ENCODE results near the gene ARID5B.

The ARID5B gene

GRCh38 chr10:61890881-61891409 lies 10.6 kb upstream of the ARID5B start:
- H3K4me1 ChIP-seq (ENCODE audit: control insufficient read depth, insufficient read depth, low read length), result no peaks in the 10 kb centered on the region
- H3K36me3 ChIP-seq (ENCODE audit: control insufficient read depth, insufficient read depth, low read length), result no peaks in the 10 kb centered on the region
- H3K27me3 ChIP-seq (ENCODE audit: control insufficient read depth, insufficient read depth, low read length), result no peaks in the 10 kb centered on the region
- no peak overlapping the region for H3K9ac ChIP-seq (ENCODE audit: low read length)
- no peak overlapping the region for H3K4me3 ChIP-seq (ENCODE audit: low read length)
- H3K9me3 ChIP-seq (ENCODE audit: control insufficient read depth, low read length), result no peaks in the 10 kb centered on the region

- Histone ChIP-seq H3K9ac (ENCODE audit: low read length) (no peak overlapping the region), H3K4me3 (ENCODE audit: low read length) (no peak overlapping the region), H3K36me3 (ENCODE audit: control insufficient read depth, insufficient read depth, low read length) (no peaks in the 10 kb centered on the region), H3K4me1 (ENCODE audit: control insufficient read depth, insufficient read depth, low read length) (peaks cover 5% of the 10 kb centered on the region), H3K9me3 (ENCODE audit: control insufficient read depth, low read length) (no peaks in the 10 kb centered on the region), H3K27me3 (ENCODE audit: control insufficient read depth, insufficient read depth, low read length) (no peaks in the 10 kb centered on the region)
Observed at GRCh38 chr10:61891906-61892585, 9.5 kb upstream of the ARID5B start.

GRCh38 chr10:61892961-61893360 lies 8.5 kb upstream of the ARID5B start:
- H3K4me1 ChIP-seq (ENCODE audit: control insufficient read depth, insufficient read depth, low read length), result peaks cover 15% of the 10 kb centered on the region
- H3K27me3 ChIP-seq (ENCODE audit: control insufficient read depth, insufficient read depth, low read length), result no peaks in the 10 kb centered on the region
- no peaks in the 10 kb centered on the region for H3K9me3 ChIP-seq (ENCODE audit: control insufficient read depth, low read length)
- no peak overlapping the region for H3K9ac ChIP-seq (ENCODE audit: low read length)
- no peaks in the 10 kb centered on the region for H3K36me3 ChIP-seq (ENCODE audit: control insufficient read depth, insufficient read depth, low read length)
- no peak overlapping the region for H3K4me3 ChIP-seq (ENCODE audit: low read length)

GRCh38 chr10:61894133-61894532 lies 7.4 kb upstream of the ARID5B start:
- H3K4me3 ChIP-seq (ENCODE audit: low read length), result no peak overlapping the region
- no peaks in the 10 kb centered on the region for H3K27me3 ChIP-seq (ENCODE audit: control insufficient read depth, insufficient read depth, low read length)
- H3K36me3 ChIP-seq (ENCODE audit: control insufficient read depth, insufficient read depth, low read length), result no peaks in the 10 kb centered on the region
- H3K9me3 ChIP-seq (ENCODE audit: control insufficient read depth, low read length), result no peaks in the 10 kb centered on the region
- H3K9ac ChIP-seq (ENCODE audit: low read length), result no peak overlapping the region
- H3K4me1 ChIP-seq (ENCODE audit: control insufficient read depth, insufficient read depth, low read length), result peaks cover 24% of the 10 kb centered on the region

- H3K27me3 ChIP-seq (ENCODE audit: control insufficient read depth, insufficient read depth, low read length), result no peaks in the 10 kb centered on the region
- H3K36me3 ChIP-seq (ENCODE audit: control insufficient read depth, insufficient read depth, low read length), result no peaks in the 10 kb centered on the region
- H3K9ac ChIP-seq (ENCODE audit: low read length), result no peak overlapping the region
- H3K4me1 ChIP-seq (ENCODE audit: control insufficient read depth, insufficient read depth, low read length), result peaks cover 28% of the 10 kb centered on the region
- no peaks in the 10 kb centered on the region for H3K9me3 ChIP-seq (ENCODE audit: control insufficient read depth, low read length)
- no peak overlapping the region for H3K4me3 ChIP-seq (ENCODE audit: low read length)
Observed at GRCh38 chr10:61895898-61896600, 5.5 kb upstream of the ARID5B start.

- peaks cover 28% of the 10 kb centered on the region for H3K4me1 ChIP-seq (ENCODE audit: control insufficient read depth, insufficient read depth, low read length)
- no peaks in the 10 kb centered on the region for H3K9me3 ChIP-seq (ENCODE audit: control insufficient read depth, low read length)
- H3K4me3 ChIP-seq (ENCODE audit: low read length), result peak overlapping the region; percentile 76
- peak overlapping the region; percentile 76 for H3K9ac ChIP-seq (ENCODE audit: low read length)
- H3K36me3 ChIP-seq (ENCODE audit: control insufficient read depth, insufficient read depth, low read length), result no peaks in the 10 kb centered on the region
- H3K27me3 ChIP-seq (ENCODE audit: control insufficient read depth, insufficient read depth, low read length), result no peaks in the 10 kb centered on the region
Observed at GRCh38 chr10:61896854-61897661, 4.4 kb upstream of the ARID5B start.

- no peaks in the 10 kb centered on the region for H3K27me3 ChIP-seq (ENCODE audit: control insufficient read depth, insufficient read depth, low read length)
- peak overlapping the region; percentile 76 for H3K4me3 ChIP-seq (ENCODE audit: low read length)
Observed at GRCh38 chr10:61897671-61898434, 3.6 kb upstream of the ARID5B start.

GRCh38 chr10:61898435-61898778 lies 3.1 kb upstream of the ARID5B start:
- Histone ChIP-seq H3K9ac (ENCODE audit: low read length) (peak overlapping the region; percentile 20), H3K4me1 (ENCODE audit: control insufficient read depth, insufficient read depth, low read length) (peaks cover 28% of the 10 kb centered on the region), H3K27me3 (ENCODE audit: control insufficient read depth, insufficient read depth, low read length) (no peaks in the 10 kb centered on the region), H3K36me3 (ENCODE audit: control insufficient read depth, insufficient read depth, low read length) (no peaks in the 10 kb centered on the region), H3K9me3 (ENCODE audit: control insufficient read depth, low read length) (no peaks in the 10 kb centered on the region), H3K4me3 (ENCODE audit: low read length) (no peak overlapping the region)

More at GRCh38 chr10:61897671-61898434, 3.6 kb upstream of the ARID5B start:
- no peaks in the 10 kb centered on the region for H3K9me3 ChIP-seq (ENCODE audit: control insufficient read depth, low read length)
- peaks cover 28% of the 10 kb centered on the region for H3K4me1 ChIP-seq (ENCODE audit: control insufficient read depth, insufficient read depth, low read length)
- no peaks in the 10 kb centered on the region for H3K36me3 ChIP-seq (ENCODE audit: control insufficient read depth, insufficient read depth, low read length)
- peak overlapping the region; percentile 76 for H3K9ac ChIP-seq (ENCODE audit: low read length)

GRCh38 chr10:61899069-61899531 lies 2.4 kb upstream of the ARID5B start:
- Histone ChIP-seq H3K9me3 (ENCODE audit: control insufficient read depth, low read length) (no peaks in the 10 kb centered on the region), H3K9ac (ENCODE audit: low read length) (peak overlapping the region; percentile 94), H3K4me3 (ENCODE audit: low read length) (no peak overlapping the region), H3K36me3 (ENCODE audit: control insufficient read depth, insufficient read depth, low read length) (no peaks in the 10 kb centered on the region), H3K27me3 (ENCODE audit: control insufficient read depth, insufficient read depth, low read length) (no peaks in the 10 kb centered on the region), H3K4me1 (ENCODE audit: control insufficient read depth, insufficient read depth, low read length) (peaks cover 28% of the 10 kb centered on the region)

- H3K9ac ChIP-seq (ENCODE audit: low read length), result peak overlapping the region; percentile 94
- no peaks in the 10 kb centered on the region for H3K36me3 ChIP-seq (ENCODE audit: control insufficient read depth, insufficient read depth, low read length)
- peaks cover 28% of the 10 kb centered on the region for H3K4me1 ChIP-seq (ENCODE audit: control insufficient read depth, insufficient read depth, low read length)
- H3K27me3 ChIP-seq (ENCODE audit: control insufficient read depth, insufficient read depth, low read length), result no peaks in the 10 kb centered on the region
- H3K9me3 ChIP-seq (ENCODE audit: control insufficient read depth, low read length), result no peaks in the 10 kb centered on the region
- no peak overlapping the region for H3K4me3 ChIP-seq (ENCODE audit: low read length)
Observed at GRCh38 chr10:61899663-61899996, 1.9 kb upstream of the ARID5B start.

- H3K27me3 ChIP-seq (ENCODE audit: control insufficient read depth, insufficient read depth, low read length), result no peaks in the 10 kb centered on the region
- H3K9me3 ChIP-seq (ENCODE audit: control insufficient read depth, low read length), result no peaks in the 10 kb centered on the region
- peak overlapping the region; percentile 31 for H3K4me3 ChIP-seq (ENCODE audit: low read length)
- H3K9ac ChIP-seq (ENCODE audit: low read length), result peak overlapping the region; percentile 94
- peaks cover 30% of the 10 kb centered on the region for H3K4me1 ChIP-seq (ENCODE audit: control insufficient read depth, insufficient read depth, low read length)
- no peaks in the 10 kb centered on the region for H3K36me3 ChIP-seq (ENCODE audit: control insufficient read depth, insufficient read depth, low read length)
Observed at GRCh38 chr10:61899997-61900828, 1.3 kb upstream of the ARID5B start.

Measured in mucosa of stomach (tissue), 1 donor.